Body of pancreas (tissue), 4 donors: ENCODE measurements around the gene PROB1. TPM values are rescaled to one million over a fixed set of nuclear protein-coding genes. Genes with fewer than 3 reads are reported as not detected.
"Not testable (repeated sequence)": the region's sequence is repeated elsewhere in the genome, so short reads cannot be mapped to it uniquely, and the experiment has no call there.

ENCODE experiments used
- ATAC-seq: fragments of 150-250 bp; one replicate; pipeline ENCODE4 v1.9.1; 2016
- DNase-seq, 4 donors: peaks; one replicate each; pipeline ENCODE4 v3.0.0-alpha.2; 2019
- H3K27ac ChIP-seq, 4 donors: fragments of 200-600 bp; sonication (generic); 1 replicate in 3 of 4; 2 replicates in 1 of 4; pipeline versions ENCODE4 v1.5.1 to v1.6.1; 2016 to 2019; ENCODE audit warnings: mild to moderate bottlenecking in 1 of 4, mixed read lengths in 1 of 4, moderate library complexity in 1 of 4
- H3K27me3 ChIP-seq, 2 donors: fragments of 200-600 bp; sonication (generic); one replicate each; pipeline ENCODE4 v1.6.0; 2016; ENCODE audit warnings: mild to moderate bottlenecking in 1 of 2
- H3K36me3 ChIP-seq, 2 donors: fragments of 200-600 bp; sonication (generic); replicated peaks in 1 of 2; 2 replicates each; pipeline ENCODE4 v1.5.1; 2016; ENCODE audit warnings: low read depth in 2 of 2; ENCODE audit not compliant: insufficient read depth in 1 of 2
- H3K4me1 ChIP-seq: fragments of 200-600 bp; sonication (generic); one replicate; pipeline ENCODE4 v1.6.0; 2016
- H3K4me3 ChIP-seq, 2 donors: fragments of 200-600 bp; sonication (generic); 1 replicate in 1 of 2; 2 replicates in 1 of 2; pipeline ENCODE4 v1.5.1; 2016 to 2019
- H3K9me3 ChIP-seq, 3 donors: fragments of 200-600 bp; sonication (generic); 1 replicate in 2 of 3; 2 replicates in 1 of 3; pipeline ENCODE4 v1.5.1; 2016
- POLR2A ChIP-seq, 3 donors: fragments of 450-650 bp; IDR thresholded peaks; one replicate each; pipeline ENCODE4 v1.6.1; 2016; ENCODE audit warnings: antibody characterized with exemption in 3 of 3, mild to moderate bottlenecking in 2 of 3
- WGBS, 2 donors: methylation state at CpG; one replicate each; pipeline ENCODE4 v1.1.5; 2017; 5-methylcytosine and 5-hydroxymethylcytosine counted together
- intact Hi-C: fragments of 100-400 bp; cut with DNase I; formaldehyde crosslinking; loops from one replicate; pipeline ENCODE4 v1.15.1; 2023
- total RNA-seq, 2 donors: library from RNA; depleted of rRNA; stranded (reverse); fragments of >200 nt; gene quantifications; one replicate each; pipeline ENCODE4 v1.1.0, GENCODE V29; 2016
- TF ChIP-seq, protein P1 (sequence below), 7 experiments: fragments of 450-650 bp in 4 of 7; fragments of 200-600 bp in 3 of 7; sonication (generic) in 3 of 7; IDR thresholded peaks; one replicate each; pipeline ENCODE4 v1.5.1; 2016 to 2019; ENCODE audit warnings: antibody characterized with exemption in 7 of 7

The PROB1 gene
- total RNA-seq, 2 donors from 2014 or later: 0.52 to 1.3 TPM

DNA sequence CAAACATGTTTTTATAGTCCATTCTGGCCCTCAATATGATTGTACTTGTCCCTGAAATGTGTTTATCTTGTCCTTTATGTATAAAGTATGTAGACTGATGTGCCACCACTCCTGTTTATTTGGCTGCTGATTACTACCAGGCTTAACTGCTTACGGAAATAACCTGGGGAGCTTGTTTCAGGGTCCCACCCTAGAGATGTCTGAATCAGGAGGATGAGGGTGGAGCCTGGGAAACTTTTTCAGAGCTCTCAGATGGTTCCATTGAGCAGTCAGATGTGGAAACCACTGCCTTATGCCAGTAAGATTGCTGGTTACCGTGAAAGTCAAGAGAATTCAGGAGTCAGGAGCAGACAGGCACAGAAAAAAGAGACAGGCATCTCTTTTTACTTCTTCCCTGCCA lies 31.0 kb downstream of the PROB1 start:
- Histone ChIP-seq H3K9me3 (no peaks in the 10 kb centered on the region), H3K4me1 (no peaks in the 10 kb centered on the region), H3K27ac (no peak overlapping the region), H3K36me3 (peaks cover 4 to 10% of the 10 kb centered on the region in 2 donors), H3K4me3 (no peak overlapping the region), H3K27me3 (no peaks in the 10 kb centered on the region)
- ATAC-seq (no peak), DNase-seq (no peak)
- no peak for TF ChIP-seq POLR2A (IDR thresholded peaks at IDR 0.05)
- TF ChIP-seq, protein P1, sequence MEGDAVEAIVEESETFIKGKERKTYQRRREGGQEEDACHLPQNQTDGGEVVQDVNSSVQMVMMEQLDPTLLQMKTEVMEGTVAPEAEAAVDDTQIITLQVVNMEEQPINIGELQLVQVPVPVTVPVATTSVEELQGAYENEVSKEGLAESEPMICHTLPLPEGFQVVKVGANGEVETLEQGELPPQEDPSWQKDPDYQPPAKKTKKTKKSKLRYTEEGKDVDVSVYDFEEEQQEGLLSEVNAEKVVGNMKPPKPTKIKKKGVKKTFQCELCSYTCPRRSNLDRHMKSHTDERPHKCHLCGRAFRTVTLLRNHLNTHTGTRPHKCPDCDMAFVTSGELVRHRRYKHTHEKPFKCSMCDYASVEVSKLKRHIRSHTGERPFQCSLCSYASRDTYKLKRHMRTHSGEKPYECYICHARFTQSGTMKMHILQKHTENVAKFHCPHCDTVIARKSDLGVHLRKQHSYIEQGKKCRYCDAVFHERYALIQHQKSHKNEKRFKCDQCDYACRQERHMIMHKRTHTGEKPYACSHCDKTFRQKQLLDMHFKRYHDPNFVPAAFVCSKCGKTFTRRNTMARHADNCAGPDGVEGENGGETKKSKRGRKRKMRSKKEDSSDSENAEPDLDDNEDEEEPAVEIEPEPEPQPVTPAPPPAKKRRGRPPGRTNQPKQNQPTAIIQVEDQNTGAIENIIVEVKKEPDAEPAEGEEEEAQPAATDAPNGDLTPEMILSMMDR (IDR thresholded peaks at IDR 0.05): no peak
- WGBS, 2 donors: 63 to 76% methylated on average over 2 of the region's 2 CpGs
- intact Hi-C loops: no loop called here

DNA sequence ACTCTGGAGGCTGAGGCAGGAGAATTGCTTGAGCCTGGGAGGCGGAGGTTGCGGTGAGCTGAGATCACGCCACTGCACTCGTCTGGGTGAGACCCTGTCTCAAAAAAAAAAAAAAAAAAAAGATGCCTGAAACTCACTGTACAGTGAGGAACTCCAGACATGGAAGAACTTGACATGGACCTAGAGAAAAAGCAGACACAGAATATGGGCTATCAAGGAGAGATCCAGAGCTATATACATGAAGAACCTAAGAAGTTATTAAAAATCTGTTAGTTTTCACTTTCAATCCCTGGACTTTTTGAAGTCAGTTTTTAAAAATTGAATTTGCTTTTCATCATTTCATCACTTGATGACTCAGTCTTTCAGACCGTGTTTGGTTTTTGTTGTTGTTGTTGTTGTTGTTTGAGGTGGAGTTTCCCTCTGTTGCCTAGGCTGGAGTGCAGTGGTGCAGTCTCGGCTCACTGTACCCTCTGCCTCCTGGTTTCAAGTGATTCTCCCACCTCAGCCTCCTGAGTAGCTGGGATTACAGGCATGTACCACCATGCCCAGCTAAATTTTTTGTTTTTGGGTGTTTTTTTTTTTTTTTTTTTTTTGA lies 33.0 kb downstream of the PROB1 start:
- Histone ChIP-seq H3K27me3 (no peaks in the 10 kb centered on the region), H3K36me3 (peaks cover 0 to 9% of the 10 kb centered on the region in 2 donors), H3K9me3 (no peaks in the 10 kb centered on the region), H3K27ac (no peak overlapping the region), H3K4me3 (no peak overlapping the region), H3K4me1 (no peaks in the 10 kb centered on the region)
- 85 to 86% methylated on average over 6 of the region's 6 CpGs for WGBS, 2 donors
- TF ChIP-seq POLR2A (IDR thresholded peaks at IDR 0.05): no peak
- TF ChIP-seq, protein P1 (IDR thresholded peaks at IDR 0.05): no peak
- intact Hi-C loops: no loop called here
- ATAC-seq (no peak), DNase-seq (no peak)

DNA sequence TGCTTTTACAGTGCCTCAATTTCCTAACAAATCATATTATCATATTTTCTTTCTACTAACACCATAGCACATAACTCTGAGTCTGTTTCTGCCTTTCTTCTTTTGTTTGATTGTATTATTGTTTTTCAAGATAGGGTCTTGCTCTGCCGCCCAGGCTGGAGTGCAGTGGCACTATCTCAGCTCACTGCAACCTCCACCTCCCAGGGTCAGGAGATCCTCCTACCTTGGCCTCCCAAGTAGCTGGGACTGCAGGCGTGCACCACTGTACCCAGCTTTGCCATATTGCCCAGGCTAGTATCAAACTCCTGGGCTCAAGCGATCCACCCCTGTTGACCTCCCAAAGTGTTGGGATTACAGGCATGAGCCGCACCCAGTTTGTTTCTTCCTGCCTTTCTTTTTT lies 34.5 kb downstream of the PROB1 start:
- TF ChIP-seq, protein P1 (IDR thresholded peaks at IDR 0.05): no peak
- no peak for TF ChIP-seq POLR2A (IDR thresholded peaks at IDR 0.05)
- Histone ChIP-seq H3K4me3 (no peak overlapping the region), H3K4me1 (no peaks in the 10 kb centered on the region), H3K27me3 (no peaks in the 10 kb centered on the region), H3K27ac (no peak overlapping the region), H3K36me3 (peaks cover 0 to 4% of the 10 kb centered on the region in 2 donors), H3K9me3 (no peaks in the 10 kb centered on the region)
- WGBS, 2 donors: 91 to 95% methylated on average over 4 of the region's 4 CpGs
- ATAC-seq (no peak), DNase-seq (no peak)
- intact Hi-C loops: no loop called here

DNA sequence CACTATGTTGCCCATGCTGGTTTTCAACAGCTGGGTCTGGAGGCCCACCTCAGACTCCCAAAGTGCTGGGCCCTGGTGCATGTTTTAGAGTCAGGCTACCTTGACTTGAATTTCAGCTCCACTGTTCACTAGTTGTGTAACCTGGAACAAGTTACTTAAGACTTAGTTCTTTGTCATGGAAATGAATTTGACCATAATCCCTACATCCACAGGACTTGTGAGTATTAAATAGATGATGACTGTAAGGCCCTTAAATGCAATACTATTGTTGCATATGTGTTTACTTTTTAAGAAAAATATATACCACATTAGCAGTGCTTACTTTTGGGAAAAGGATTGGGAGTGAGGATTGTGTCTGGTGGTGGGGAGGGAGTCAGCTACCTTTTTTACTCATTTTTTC lies 36.8 kb downstream of the PROB1 start:
- Histone ChIP-seq H3K27ac (no peak overlapping the region), H3K4me1 (no peaks in the 10 kb centered on the region), H3K27me3 (no peaks in the 10 kb centered on the region), H3K9me3 (no peaks in the 10 kb centered on the region), H3K4me3 (no peak overlapping the region), H3K36me3 (no peaks in the 10 kb centered on the region)
- TF ChIP-seq, protein P1 (IDR thresholded peaks at IDR 0.05): no peak
- TF ChIP-seq POLR2A (IDR thresholded peaks at IDR 0.05): no peak
- DNase-seq (no peak), ATAC-seq (no peak)
- intact Hi-C loops: no loop called here

DNA sequence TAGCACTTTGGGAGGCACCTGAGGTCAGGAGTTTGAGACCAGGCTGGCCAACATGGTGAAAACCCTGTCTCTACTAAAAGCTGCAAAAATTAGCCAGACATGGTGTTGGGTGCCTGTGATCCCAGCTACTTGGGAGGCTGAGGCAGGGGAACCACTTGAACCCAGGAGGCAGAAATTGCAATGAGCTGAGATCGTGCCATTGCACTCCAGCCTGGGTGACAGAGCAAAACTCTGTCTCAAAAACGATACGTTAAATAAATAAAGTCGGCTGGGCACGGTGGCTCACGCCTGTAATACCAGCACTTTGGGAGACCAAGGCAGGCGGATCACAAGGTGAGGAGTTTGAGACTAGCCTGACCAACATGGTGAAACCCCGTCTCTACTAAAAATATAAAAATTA lies 39.0 kb downstream of the PROB1 start:
- H3K27me3 ChIP-seq, ATAC-seq, H3K27ac ChIP-seq, H3K4me1 ChIP-seq, H3K36me3 ChIP-seq, DNase-seq, intact Hi-C loops, H3K4me3 ChIP-seq, H3K9me3 ChIP-seq: not testable (repeated sequence)
- WGBS, 2 donors: 86 to 92% methylated on average over 4 to 8 of the region's 8 CpGs
